SK-N-MC (cell line): ENCODE data around the gene TMEM129.

Experiments used
- EZH2 ChIP-seq: fragments of 200-600 bp; sonication (generic); IDR thresholded peaks from one replicate; pipeline ENCODE4 v1.6.1; 2017; ENCODE audit warnings: antibody characterized with exemption
- FOXP2 ChIP-seq: optimal IDR thresholded peaks from 2 replicates; pipeline ENCODE3; 2011; ENCODE audit warnings: mild to moderate bottlenecking, moderate library complexity; ENCODE audit not compliant: insufficient read depth; ENCODE audit errors: extremely low read length, control extremely low read depth
- POLR2AphosphoS5 ChIP-seq: IDR thresholded peaks from 2 replicates; pipeline ENCODE4 v1.6.1; 2012; ENCODE audit warnings: mild to moderate bottlenecking, low read depth, low read length, borderline replicate concordance

- no peak for TF ChIP-seq POLR2AphosphoS5
- no peak for TF ChIP-seq EZH2
- TF ChIP-seq FOXP2 = no peak
Observed at GRCh38 chr4:1753294-1753696, 32.2 kb upstream of the TMEM129 start.
